Measurements from ENCODE around the gene SNCA.
A peak's percentile ranks its signal among the peaks of the same experiment; 100 is the strongest.

SNCA gene

GRCh38 chr4:89871211-89871610 lies 34.2 kb upstream of the SNCA start:
- TF ChIP-seq REST (IDR thresholded peaks at IDR 0.05; ENCODE audit: low read depth): no peak
- TF ChIP-seq MAX (IDR thresholded peaks at IDR 0.05): no peak

- TF ChIP-seq EP300 (IDR thresholded peaks at IDR 0.05; ENCODE audit: borderline replicate concordance): no peak
- TF ChIP-seq MAX (IDR thresholded peaks at IDR 0.05): no peak
- TF ChIP-seq TCF12 (IDR thresholded peaks at IDR 0.05; ENCODE audit: low read depth): no peak
- TF ChIP-seq RAD21 (IDR thresholded peaks at IDR 0.05; ENCODE audit: low read depth): peak; percentile 27; the same call in 1 of the 2 replicates
- no peak for TF ChIP-seq YY1 (IDR thresholded peaks at IDR 0.05; ENCODE audit: low read depth)
- TF ChIP-seq CREB1 (IDR thresholded peaks at IDR 0.05; ENCODE audit: low read depth): no peak
- TF ChIP-seq FOXM1 (IDR thresholded peaks at IDR 0.05; ENCODE audit: borderline replicate concordance, low read depth): no peak
- TF ChIP-seq EGR1 (IDR thresholded peaks at IDR 0.05): no peak
These were observed 32.1 kb upstream of the SNCA start for GRCh38 chr4:89868999-89869589.

- TF ChIP-seq TEAD4 (IDR thresholded peaks at IDR 0.05): no peak
- no peak for TF ChIP-seq EP300 (IDR thresholded peaks at IDR 0.05; ENCODE audit: borderline replicate concordance)
- no peak for TF ChIP-seq TCF12 (IDR thresholded peaks at IDR 0.05; ENCODE audit: low read depth)
- TF ChIP-seq FOXM1 (IDR thresholded peaks at IDR 0.05; ENCODE audit: borderline replicate concordance, low read depth): no peak
- no peak for TF ChIP-seq MAX (IDR thresholded peaks at IDR 0.05)
- TF ChIP-seq ZBTB7A (IDR thresholded peaks at IDR 0.05; ENCODE audit: low read depth): no peak
- TF ChIP-seq NFIC (IDR thresholded peaks at IDR 0.05): no peak
- TF ChIP-seq CREB1 (IDR thresholded peaks at IDR 0.05; ENCODE audit: low read depth): no peak
- TF ChIP-seq EGR1 (IDR thresholded peaks at IDR 0.05): no peak
- TF ChIP-seq TAF1 (IDR thresholded peaks at IDR 0.05; ENCODE audit: low read depth): no peak
These were observed 31.3 kb upstream of the SNCA start for GRCh38 chr4:89868276-89868675.

GRCh38 chr4:89863533-89863932 lies 26.6 kb upstream of the SNCA start:
- TF ChIP-seq CREB1 (IDR thresholded peaks at IDR 0.05; ENCODE audit: low read depth): no peak
- TF ChIP-seq YY1 (IDR thresholded peaks at IDR 0.05; ENCODE audit: low read depth): no peak
- no peak for TF ChIP-seq EGR1 (IDR thresholded peaks at IDR 0.05)
- TF ChIP-seq TCF12 (IDR thresholded peaks at IDR 0.05; ENCODE audit: low read depth): no peak
- TF ChIP-seq NFIC (IDR thresholded peaks at IDR 0.05): no peak
- TF ChIP-seq RAD21 (IDR thresholded peaks at IDR 0.05; ENCODE audit: low read depth): no peak
- TF ChIP-seq REST (IDR thresholded peaks at IDR 0.05; ENCODE audit: low read depth): no peak
- TF ChIP-seq USF1 (IDR thresholded peaks at IDR 0.05): no peak
- TF ChIP-seq ZBTB7A (IDR thresholded peaks at IDR 0.05; ENCODE audit: low read depth): no peak

- no peak for TF ChIP-seq EP300 (IDR thresholded peaks at IDR 0.05; ENCODE audit: borderline replicate concordance)
- TF ChIP-seq TEAD4 (IDR thresholded peaks at IDR 0.05): no peak
- TF ChIP-seq TCF12 (IDR thresholded peaks at IDR 0.05; ENCODE audit: low read depth): no peak
- no peak for TF ChIP-seq YY1 (IDR thresholded peaks at IDR 0.05; ENCODE audit: low read depth)
- TF ChIP-seq CEBPB (IDR thresholded peaks at IDR 0.05): no peak
- no peak for TF ChIP-seq USF1 (IDR thresholded peaks at IDR 0.05)
These were observed 24.0 kb upstream of the SNCA start for GRCh38 chr4:89860971-89861370.

GRCh38 chr4:89855236-89855635 lies 18.3 kb upstream of the SNCA start:
- TF ChIP-seq YY1 (IDR thresholded peaks at IDR 0.05; ENCODE audit: low read depth) (no peak), EGR1 (IDR thresholded peaks at IDR 0.05) (no peak), EP300 (IDR thresholded peaks at IDR 0.05; ENCODE audit: borderline replicate concordance) (no peak), USF1 (IDR thresholded peaks at IDR 0.05) (no peak), TCF12 (IDR thresholded peaks at IDR 0.05; ENCODE audit: low read depth) (no peak), CEBPB (IDR thresholded peaks at IDR 0.05) (no peak), MAX (IDR thresholded peaks at IDR 0.05) (no peak), REST (IDR thresholded peaks at IDR 0.05; ENCODE audit: low read depth) (no peak), RAD21 (IDR thresholded peaks at IDR 0.05; ENCODE audit: low read depth) (no peak), ZBTB7A (IDR thresholded peaks at IDR 0.05; ENCODE audit: low read depth) (no peak), FOXM1 (IDR thresholded peaks at IDR 0.05; ENCODE audit: borderline replicate concordance, low read depth) (no peak), CREB1 (IDR thresholded peaks at IDR 0.05; ENCODE audit: low read depth) (no peak), NFIC (IDR thresholded peaks at IDR 0.05) (no peak)
